Measurements from ENCODE around the gene SUN3.

Gene SUN3

DNA sequence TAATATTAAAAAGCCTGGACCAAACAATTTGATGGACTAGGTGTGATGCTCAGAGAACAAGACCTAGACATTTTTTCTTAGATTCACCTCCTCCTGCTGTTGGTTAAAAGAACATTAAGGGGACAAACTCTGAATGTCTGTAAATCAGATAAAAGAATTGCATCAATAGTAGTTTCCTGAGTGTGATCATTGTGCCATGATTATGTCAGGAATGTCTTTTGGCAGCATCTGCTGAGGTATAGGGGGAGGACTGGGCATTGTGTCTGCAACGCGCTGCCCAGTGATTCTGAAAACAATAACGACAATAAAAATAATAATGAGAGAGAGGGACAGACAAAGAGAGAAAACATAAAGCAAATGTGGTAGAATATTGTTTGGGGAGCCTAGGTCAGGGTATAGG is 13.3 kb upstream of the SUN3 start:
- no peak for TF ChIP-seq FOXP2 (optimal IDR thresholded peaks at IDR 0.05; ENCODE audit: borderline replicate concordance, extremely low read depth, extremely low read length, insufficient read depth)
- TF ChIP-seq, protein P1, sequence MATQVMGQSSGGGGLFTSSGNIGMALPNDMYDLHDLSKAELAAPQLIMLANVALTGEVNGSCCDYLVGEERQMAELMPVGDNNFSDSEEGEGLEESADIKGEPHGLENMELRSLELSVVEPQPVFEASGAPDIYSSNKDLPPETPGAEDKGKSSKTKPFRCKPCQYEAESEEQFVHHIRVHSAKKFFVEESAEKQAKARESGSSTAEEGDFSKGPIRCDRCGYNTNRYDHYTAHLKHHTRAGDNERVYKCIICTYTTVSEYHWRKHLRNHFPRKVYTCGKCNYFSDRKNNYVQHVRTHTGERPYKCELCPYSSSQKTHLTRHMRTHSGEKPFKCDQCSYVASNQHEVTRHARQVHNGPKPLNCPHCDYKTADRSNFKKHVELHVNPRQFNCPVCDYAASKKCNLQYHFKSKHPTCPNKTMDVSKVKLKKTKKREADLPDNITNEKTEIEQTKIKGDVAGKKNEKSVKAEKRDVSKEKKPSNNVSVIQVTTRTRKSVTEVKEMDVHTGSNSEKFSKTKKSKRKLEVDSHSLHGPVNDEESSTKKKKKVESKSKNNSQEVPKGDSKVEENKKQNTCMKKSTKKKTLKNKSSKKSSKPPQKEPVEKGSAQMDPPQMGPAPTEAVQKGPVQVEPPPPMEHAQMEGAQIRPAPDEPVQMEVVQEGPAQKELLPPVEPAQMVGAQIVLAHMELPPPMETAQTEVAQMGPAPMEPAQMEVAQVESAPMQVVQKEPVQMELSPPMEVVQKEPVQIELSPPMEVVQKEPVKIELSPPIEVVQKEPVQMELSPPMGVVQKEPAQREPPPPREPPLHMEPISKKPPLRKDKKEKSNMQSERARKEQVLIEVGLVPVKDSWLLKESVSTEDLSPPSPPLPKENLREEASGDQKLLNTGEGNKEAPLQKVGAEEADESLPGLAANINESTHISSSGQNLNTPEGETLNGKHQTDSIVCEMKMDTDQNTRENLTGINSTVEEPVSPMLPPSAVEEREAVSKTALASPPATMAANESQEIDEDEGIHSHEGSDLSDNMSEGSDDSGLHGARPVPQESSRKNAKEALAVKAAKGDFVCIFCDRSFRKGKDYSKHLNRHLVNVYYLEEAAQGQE (IDR thresholded peaks at IDR 0.05; ENCODE audit: insufficient read depth in 1 of 2, low read depth in 2 of 2, low read length in 2 of 2): no peak
- no peak for TF ChIP-seq SIN3A (IDR thresholded peaks at IDR 0.05; ENCODE audit: borderline replicate concordance, insufficient read depth, low read length)
- no peak for TF ChIP-seq POLR2AphosphoS5 (IDR thresholded peaks at IDR 0.05; ENCODE audit: low read depth, low read length)
- TF ChIP-seq TAF1 (IDR thresholded peaks at IDR 0.05; ENCODE audit: borderline replicate concordance, insufficient read depth, low read length): no peak

DNA sequence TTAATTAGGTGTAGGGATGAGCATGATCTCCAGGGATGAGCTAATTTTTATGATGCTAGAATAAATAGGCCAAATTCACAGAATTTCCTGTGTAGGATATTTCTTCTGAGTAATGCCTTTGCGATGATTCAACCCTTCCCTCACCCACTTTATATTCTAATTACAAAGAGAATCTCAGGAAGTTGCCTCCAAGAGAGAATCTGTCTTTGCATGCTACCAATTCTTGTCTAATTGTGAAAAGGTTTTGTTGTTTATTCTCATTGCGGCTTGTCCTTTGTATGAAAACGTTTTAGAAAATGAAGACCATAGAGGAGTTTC is 12.7 kb upstream of the SUN3 start:
- TF ChIP-seq TAF1 (IDR thresholded peaks at IDR 0.05; ENCODE audit: borderline replicate concordance, insufficient read depth, low read length) (no peak), FOXP2 (optimal IDR thresholded peaks at IDR 0.05; ENCODE audit: borderline replicate concordance, extremely low read depth, extremely low read length, insufficient read depth) (no peak), SIN3A (IDR thresholded peaks at IDR 0.05; ENCODE audit: borderline replicate concordance, insufficient read depth, low read length) (no peak), POLR2AphosphoS5 (IDR thresholded peaks at IDR 0.05; ENCODE audit: low read depth, low read length) (no peak)
- TF ChIP-seq, protein P1 (IDR thresholded peaks at IDR 0.05; ENCODE audit: insufficient read depth in 1 of 2, low read depth in 2 of 2, low read length in 2 of 2): no peak

DNA sequence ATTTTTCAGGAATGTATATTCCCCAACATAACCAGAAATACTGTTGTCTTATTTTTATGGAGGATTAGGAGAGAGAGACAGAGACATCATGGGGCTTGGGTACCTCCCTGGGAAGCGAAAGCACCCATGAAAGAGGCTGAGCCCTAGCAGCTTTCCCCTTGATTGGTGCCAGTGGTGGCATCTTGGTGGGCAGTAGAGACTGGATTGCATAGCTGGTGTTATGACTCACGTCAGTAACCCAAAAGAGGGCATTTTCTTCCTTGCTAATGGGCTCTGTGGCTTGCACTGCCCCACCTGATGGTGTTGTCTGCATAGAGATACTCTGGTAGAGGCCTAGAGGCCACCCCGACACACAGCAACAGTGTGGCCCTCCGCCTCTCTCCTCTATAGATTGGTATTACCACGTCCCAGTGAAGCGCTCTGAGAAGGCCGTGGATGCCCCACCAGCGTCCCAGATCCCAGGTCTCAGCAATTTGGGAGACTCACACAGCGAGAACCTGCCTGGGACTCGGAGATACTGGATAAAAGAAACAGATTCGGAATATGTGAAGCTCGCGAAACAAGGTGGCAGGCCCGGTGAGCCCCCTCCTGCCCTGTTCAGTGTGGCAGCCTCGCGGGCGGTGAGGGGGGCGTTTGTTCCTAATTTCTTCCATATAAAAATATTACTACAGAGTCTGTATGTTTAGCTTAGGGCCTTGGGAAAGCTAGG is 12.2 kb upstream of the SUN3 start:
- no peak for TF ChIP-seq POLR2AphosphoS5 (IDR thresholded peaks at IDR 0.05; ENCODE audit: low read depth, low read length)
- no peak for TF ChIP-seq FOXP2 (optimal IDR thresholded peaks at IDR 0.05; ENCODE audit: borderline replicate concordance, extremely low read depth, extremely low read length, insufficient read depth)
- TF ChIP-seq SIN3A (IDR thresholded peaks at IDR 0.05; ENCODE audit: borderline replicate concordance, insufficient read depth, low read length): no peak
- TF ChIP-seq TAF1 (IDR thresholded peaks at IDR 0.05; ENCODE audit: borderline replicate concordance, insufficient read depth, low read length): no peak
- TF ChIP-seq, protein P1 (IDR thresholded peaks at IDR 0.05; ENCODE audit: insufficient read depth in 1 of 2, low read depth in 2 of 2, low read length in 2 of 2): no peak

DNA sequence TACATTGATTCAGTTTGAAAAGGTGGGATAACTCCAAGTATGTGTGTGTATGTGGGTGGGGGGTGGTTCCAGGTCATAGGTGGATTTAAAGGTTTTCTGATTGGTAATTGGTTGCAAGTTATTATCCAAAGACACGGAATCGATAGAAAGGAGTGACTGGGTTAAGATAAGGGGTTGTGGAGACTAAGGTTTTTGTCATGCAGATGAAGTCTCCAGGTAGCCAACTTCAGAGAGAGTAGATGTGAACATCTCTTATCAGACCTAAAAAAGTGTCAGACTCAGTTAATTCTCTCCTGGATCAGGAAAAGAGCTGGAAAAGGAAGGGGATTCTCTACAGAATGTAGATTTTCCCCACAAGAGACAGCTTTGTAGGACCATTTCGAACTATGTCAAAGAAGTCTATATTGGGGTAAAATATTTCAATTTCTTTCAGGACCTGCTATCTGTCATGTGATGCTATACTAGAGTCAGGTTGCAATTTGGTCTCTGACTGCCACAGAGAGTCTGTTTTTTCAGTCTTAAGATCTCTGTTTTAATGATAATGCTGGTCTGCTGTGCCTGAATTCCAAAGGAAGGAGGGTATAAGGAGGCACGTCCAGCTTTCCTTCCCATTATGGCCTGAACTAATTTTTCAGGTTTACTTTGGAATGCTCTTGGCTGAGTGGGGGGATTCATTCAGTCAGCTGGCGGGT is 10.1 kb upstream of the SUN3 start:
- TF ChIP-seq, protein P1 (IDR thresholded peaks at IDR 0.05; ENCODE audit: insufficient read depth in 1 of 2, low read depth in 2 of 2, low read length in 2 of 2): no peak
- TF ChIP-seq TAF1 (IDR thresholded peaks at IDR 0.05; ENCODE audit: borderline replicate concordance, insufficient read depth, low read length): no peak
- TF ChIP-seq POLR2AphosphoS5 (IDR thresholded peaks at IDR 0.05; ENCODE audit: low read depth, low read length): no peak
- no peak for TF ChIP-seq FOXP2 (optimal IDR thresholded peaks at IDR 0.05; ENCODE audit: borderline replicate concordance, extremely low read depth, extremely low read length, insufficient read depth)

Measured in PFSK-1 (cell line).